Spleen (tissue), 3 donors: ENCODE measurements around the gene PTPN13.

Experiments
- POLR2A ChIP-seq, 3 donors: fragments of 450-650 bp; IDR thresholded peaks; one replicate each; pipeline ENCODE4 v1.5.1; 2017; ENCODE audit warnings: antibody characterized with exemption in 3 of 3, mild to moderate bottlenecking in 1 of 3
- POLR2AphosphoS5 ChIP-seq, 3 donors: sonication (generic); formaldehyde crosslinking; IDR thresholded peaks; one replicate each; pipeline ENCODE4 v1.5.1; 2017; ENCODE audit warnings: antibody characterized with exemption in 3 of 3

GRCh38 chr4:86560447-86560846 is 33.7 kb upstream of the PTPN13 start:
- no peak for TF ChIP-seq POLR2AphosphoS5 (IDR thresholded peaks at IDR 0.05)
- TF ChIP-seq POLR2A (IDR thresholded peaks at IDR 0.05): no peak
